ENCODE results near the gene CACNA1S. TPM values are rescaled to one million over a fixed set of nuclear protein-coding genes. Genes with fewer than 3 reads are reported as not detected.

The CACNA1S gene
- total and polyA plus RNA-seq, 2 of the 4 experiments (the other 2 are of a cell fraction): not detected

DNA sequence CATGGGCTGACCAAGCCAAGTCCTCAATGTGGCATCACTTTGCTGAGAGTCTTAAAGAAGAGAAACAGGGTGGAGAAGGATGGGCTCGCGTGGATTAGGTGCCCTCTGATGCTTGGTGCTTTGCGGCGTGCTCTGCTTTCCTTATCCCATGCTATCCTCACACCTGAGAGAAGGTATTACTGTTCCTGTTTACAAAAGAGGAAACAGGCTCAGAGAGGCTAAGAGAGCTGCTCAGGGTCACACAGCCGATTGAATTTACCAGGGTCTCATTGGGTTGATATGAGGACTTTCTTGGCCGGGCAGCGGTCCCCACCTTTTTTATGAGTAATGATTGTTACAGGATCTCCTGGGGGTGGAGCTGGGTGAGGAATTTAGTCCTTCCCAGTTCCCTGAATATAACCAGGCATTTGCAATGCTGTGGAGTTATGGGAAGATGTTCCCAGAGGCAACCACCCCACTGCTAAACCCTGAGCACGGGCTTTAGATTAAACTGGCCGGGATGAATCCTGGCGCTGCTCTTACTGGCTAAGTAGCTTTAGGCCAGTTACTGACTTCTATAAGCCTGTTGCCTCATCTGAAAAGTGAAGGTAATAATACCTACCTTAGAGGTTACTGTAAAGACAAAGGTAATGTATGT is 10.2 kb upstream of the CACNA1S start:
- no peak overlapping the region for H3K23ac ChIP-seq (ENCODE audit: low read depth, low read length)
- H3K4me1 ChIP-seq (ENCODE audit: control insufficient read depth, insufficient read depth, low read length): peaks cover 2% of the 10 kb centered on the region; the same call in 1 of the 2 replicates
- no peak overlapping the region for H2BK20ac ChIP-seq (ENCODE audit: low read depth, low read length)
- H3K79me1 ChIP-seq (ENCODE audit: low read depth in 1 of 2, low read length in 2 of 2): no peaks in the 10 kb centered on the region
- H3K9me3 ChIP-seq (ENCODE audit: control insufficient read depth, insufficient read depth, low read length): no peaks in the 10 kb centered on the region
- DNase-seq (no peak), ATAC-seq (ENCODE audit: low read depth) (no peak)
- H3K36me3 ChIP-seq (ENCODE audit: control insufficient read depth, insufficient read depth, low read length): no peaks in the 10 kb centered on the region
- ChIA-PET CTCF (no interaction called here), POLR2A (ENCODE audit: unreplicated experiment) (no interaction called here)
- no CpG with 5 or more reads among the region's 10 CpGs for WGBS, 2 experiments (ENCODE audit: extremely low coverage in 2 of 2, insufficient read length in 1 of 2)
- no peak overlapping the region for H2AK9ac ChIP-seq (replicated peaks; ENCODE audit: low read depth, low read length, poor library complexity)
- H2BK120ac ChIP-seq (ENCODE audit: low read depth, low read length): no peak overlapping the region
- in situ Hi-C loops (cut with MboI; ENCODE audit: low sequenced_read_pairs) (no loop called here), dilution Hi-C loops (cut with HindIII; ENCODE audit: low sequenced_read_pairs, unreplicated experiment) (no loop called here), intact Hi-C loops (cut with micrococcal nuclease) (no loop called here)
- H3K27me3 ChIP-seq (ENCODE audit: control insufficient read depth, insufficient read depth, low read length): peaks cover 65% of the 10 kb centered on the region
- H3K4me3 ChIP-seq (ENCODE audit: insufficient read depth, low read depth, low read length): no peak overlapping the region
- no peak overlapping the region for H4K8ac ChIP-seq (ENCODE audit: low read depth in 2 of 2, low read length in 2 of 2)
- no TSS peak for BruUV-seq (replicated peaks)
- no peak overlapping the region for H3K14ac ChIP-seq (replicated peaks; ENCODE audit: low read depth, low read length)
- no peak overlapping the region for H3K18ac ChIP-seq (ENCODE audit: low read depth, low read length)
- H2AFZ ChIP-seq (replicated peaks; ENCODE audit: low read length, poor library complexity): no peak overlapping the region
- no peak overlapping the region for H3K56ac ChIP-seq (ENCODE audit: extremely low read depth, insufficient read depth, low read length)
- no peak overlapping the region for H2BK15ac ChIP-seq (ENCODE audit: low read depth, low read length)
- no peak overlapping the region for H2AK5ac ChIP-seq (ENCODE audit: low read depth, low read length)
- H4K20me1 ChIP-seq (ENCODE audit: insufficient read depth, low read length): no peaks in the 10 kb centered on the region
- no peak overlapping the region for H3K4ac ChIP-seq (ENCODE audit: low read depth, low read length)
- H2BK5ac ChIP-seq (ENCODE audit: low read depth, low read length, poor library complexity, severe bottlenecking): no peak overlapping the region
- no peak overlapping the region for H3K9ac ChIP-seq (ENCODE audit: low read depth, low read length)
- H4K5ac ChIP-seq (ENCODE audit: low read depth, low read length): no peak overlapping the region
- H3K9me1 ChIP-seq (ENCODE audit: insufficient read depth, low read length): 0 out of 2 replicates have a peak, but pooled peaks cover 2% of the 10 kb centered on the region
- no peak for TF ChIP-seq RFX5 (IDR thresholded peaks at IDR 0.05; ENCODE audit: low read depth, low read length)
- TF ChIP-seq BHLHE40 (IDR thresholded peaks at IDR 0.05; ENCODE audit: low read depth, low read length): no peak
- no peak overlapping the region for H4K91ac ChIP-seq (ENCODE audit: insufficient read depth, low read depth, low read length)
- H3K27ac ChIP-seq (ENCODE audit: insufficient read depth, low read length): no peak overlapping the region
- H3K4me2 ChIP-seq (ENCODE audit: low read depth, low read length): no peak overlapping the region

Data from IMR-90 (cell line).